NCI-H187 treated with DMSO at 0.1 percent for 48 hours (cell line): ENCODE results near the gene SELENOW.
"Not testable (repeated sequence)": the region's sequence is repeated elsewhere in the genome, so short reads cannot be mapped to it uniquely, and the experiment has no call there.

Experiments
- DNase-seq: peaks from one replicate; lab custom pipeline; 2025; lab: John Stamatoyannopoulos, UW

SELENOW gene

GRCh38 chr19:47778049-47778953 lies at the start of gene SELENOW:
Gene SELENOW (plus strand): TSS chr19:47778703. CDS start chr19:47778786, 83 bp downstream.
- DNase-seq: peak; percentile 16

- no peak for DNase-seq
Measured at GRCh38 chr19:47729468-47729798, 49.1 kb upstream of the SELENOW start.

- no peak for DNase-seq
Measured at GRCh38 chr19:47729799-47730520, 48.5 kb upstream of the SELENOW start.

- DNase-seq: no peak
Measured at GRCh38 chr19:47730521-47730889, 48.0 kb upstream of the SELENOW start.

GRCh38 chr19:47730910-47731309 lies 47.6 kb upstream of the SELENOW start:
- no peak for DNase-seq

GRCh38 chr19:47735131-47735530 lies 43.4 kb upstream of the SELENOW start:
- DNase-seq: no peak

GRCh38 chr19:47740866-47741519 lies 37.5 kb upstream of the SELENOW start:
- no peak for DNase-seq

GRCh38 chr19:47741544-47742140 lies 36.9 kb upstream of the SELENOW start:
- DNase-seq: no peak

- no peak for DNase-seq
Measured at GRCh38 chr19:47742634-47743033, 35.9 kb upstream of the SELENOW start.

- peak; percentile 73 for DNase-seq
Measured at GRCh38 chr19:47745010-47745901, 33.2 kb upstream of the SELENOW start, which contains the start of gene NOP53. Gene NOP53 (plus strand): TSS chr19:47745546. CDS start chr19:47745560, 14 bp downstream.

- DNase-seq: not testable (repeated sequence)
Measured at GRCh38 chr19:47746129-47746528, 32.4 kb upstream of the SELENOW start.

- DNase-seq: no peak
Measured at GRCh38 chr19:47749326-47749725, 29.2 kb upstream of the SELENOW start.

GRCh38 chr19:47750752-47751151 lies 27.8 kb upstream of the SELENOW start:
- no peak for DNase-seq

- DNase-seq: no peak
Measured at GRCh38 chr19:47752440-47753211, 25.9 kb upstream of the SELENOW start.

- DNase-seq: no peak
Measured at GRCh38 chr19:47754206-47755064, 24.1 kb upstream of the SELENOW start.

- no peak for DNase-seq
Measured at GRCh38 chr19:47755065-47755761, 23.3 kb upstream of the SELENOW start.

GRCh38 chr19:47755762-47756626 lies 22.5 kb upstream of the SELENOW start:
- no peak for DNase-seq

GRCh38 chr19:47756627-47756929 lies 21.9 kb upstream of the SELENOW start:
- DNase-seq: no peak
